Activated naive CD4-positive, alpha-beta T cell treated with anti-CD3 and anti-CD28 coated beads, Interleukin-2, amount 50 U/mL, for 16 hours (primary cell): ENCODE data around the gene RAB7B.

Experiments used
- DNase-seq: peaks from one replicate; pipeline ENCODE4 v3.0.0-alpha.2; 2020

Gene RAB7B

GRCh38 chr1:205972081-205972480 is 31.1 kb downstream of the RAB7B start:
- DNase-seq, result no peak

GRCh38 chr1:205971082-205971481 is 32.1 kb downstream of the RAB7B start:
- DNase-seq, result no peak

- no peak for DNase-seq
These were observed 32.7 kb downstream of the RAB7B start for GRCh38 chr1:205970486-205970885.

GRCh38 chr1:205969229-205969628 is 34.0 kb downstream of the RAB7B start:
- DNase-seq, result no peak

- DNase-seq, result no peak
These were observed 35.5 kb downstream of the RAB7B start for GRCh38 chr1:205967554-205968335.

GRCh38 chr1:205965036-205965884 is 37.9 kb downstream of the RAB7B start:
- no peak for DNase-seq

- no peak for DNase-seq
These were observed 39.6 kb downstream of the RAB7B start for GRCh38 chr1:205963352-205964155.

- no peak for DNase-seq
These were observed 40.4 kb downstream of the RAB7B start for GRCh38 chr1:205962821-205963221.

- DNase-seq, result no peak
These were observed 41.0 kb downstream of the RAB7B start for GRCh38 chr1:205961991-205962820.

GRCh38 chr1:205961405-205961804 is 41.8 kb downstream of the RAB7B start:
- DNase-seq, result no peak

GRCh38 chr1:205959789-205960188 is 43.4 kb downstream of the RAB7B start:
- no peak for DNase-seq

- no peak for DNase-seq
These were observed 47.7 kb downstream of the RAB7B start for GRCh38 chr1:205955499-205955898.

GRCh38 chr1:205954819-205955404 is 48.3 kb downstream of the RAB7B start:
- no peak for DNase-seq

- DNase-seq, result no peak
These were observed 51.4 kb downstream of the RAB7B start for GRCh38 chr1:205951746-205952145.

- DNase-seq, result no peak
These were observed 52.2 kb downstream of the RAB7B start for GRCh38 chr1:205950826-205951549.

GRCh38 chr1:205950280-205950679 is 52.9 kb downstream of the RAB7B start:
- DNase-seq, result no peak

GRCh38 chr1:205949753-205950152 is 53.4 kb downstream of the RAB7B start:
- no peak for DNase-seq

GRCh38 chr1:205948886-205949285 is 54.3 kb downstream of the RAB7B start:
- DNase-seq, result no peak

- no peak for DNase-seq
These were observed 55.2 kb downstream of the RAB7B start for GRCh38 chr1:205948039-205948438.

- no peak for DNase-seq
These were observed 56.2 kb downstream of the RAB7B start for GRCh38 chr1:205947024-205947423.

GRCh38 chr1:205945069-205945468 is 58.1 kb downstream of the RAB7B start:
- no peak for DNase-seq
